Neural cell (in vitro differentiated cells): Measurements from ENCODE around the gene MARK3. TPM values are rescaled to one million over a fixed set of nuclear protein-coding genes. Genes with fewer than 3 reads are reported as not detected.

ENCODE experiments used
- H2AFZ ChIP-seq: fragments of 200-600, 300-800 bp; sonication (generic), shearing (Covaris generic); 2 replicates; pipeline ENCODE4 v1.6.0; 2014; ENCODE audit warnings: low read depth, mild to moderate bottlenecking, antibody characterized with exemption, low read length, moderate library complexity
- H3F3A ChIP-seq: fragments of 200-600 bp; shearing (Covaris generic); 2 replicates; pipeline ENCODE4 v1.6.1; 2016; ENCODE audit warnings: mild to moderate bottlenecking, moderate library complexity, mixed read lengths, antibody characterized with exemption, low read length; ENCODE audit not compliant: insufficient read depth, poor library complexity, severe bottlenecking
- H3K27ac ChIP-seq: fragments of 200-600, 300-800 bp; sonication (generic), shearing (Covaris generic); 2 replicates; pipeline ENCODE4 v1.5.1; 2014; ENCODE audit warnings: mild to moderate bottlenecking, low read length, moderate library complexity
- H3K27me3 ChIP-seq: fragments of 300-800, 200-600 bp; sonication (generic), shearing (Covaris generic); 2 replicates; pipeline ENCODE4 v1.6.0; 2014; ENCODE audit warnings: mild to moderate bottlenecking, low read depth, low read length, moderate library complexity; ENCODE audit not compliant: insufficient read depth
- H3K36me3 ChIP-seq: fragments of 300-800, 200-600 bp; sonication (generic), shearing (Covaris generic); 2 replicates; pipeline ENCODE4 v1.5.1; 2014; ENCODE audit warnings: mild to moderate bottlenecking, antibody characterized with exemption, low read length, moderate library complexity; ENCODE audit not compliant: insufficient read depth
- H3K4me2 ChIP-seq: fragments of 300-800, 200-600 bp; sonication (generic), shearing (Covaris generic); 2 replicates; pipeline ENCODE4 v1.6.0; 2014; ENCODE audit warnings: mild to moderate bottlenecking, low read length
- H3K4me3 ChIP-seq: fragments of 300-800, 200-600 bp; sonication (generic), shearing (Covaris generic); 2 replicates; pipeline ENCODE4 v1.5.1; 2014; ENCODE audit warnings: mild to moderate bottlenecking, low read length, moderate library complexity
- H3K79me2 ChIP-seq: fragments of 200-600 bp; shearing (Covaris generic); replicated peaks from 2 replicates; pipeline ENCODE4 v1.6.0; 2014; ENCODE audit warnings: mild to moderate bottlenecking, low read length, moderate library complexity; ENCODE audit not compliant: insufficient read depth
- H3K9ac ChIP-seq: fragments of 300-800, 200-600 bp; sonication (generic), shearing (Covaris generic); 2 replicates; pipeline ENCODE4 v1.6.1; 2016; ENCODE audit warnings: mild to moderate bottlenecking, low read length, mixed read lengths
- H3K9me2 ChIP-seq: fragments of 200-600 bp; shearing (Covaris generic); 2 replicates; pipeline ENCODE4 v1.6.1; 2016; ENCODE audit warnings: mild to moderate bottlenecking, low read length, mixed read lengths; ENCODE audit not compliant: insufficient read depth
- H3K9me3 ChIP-seq: fragments of 200-600, 300-800 bp; sonication (generic), shearing (Covaris generic); 2 replicates; pipeline ENCODE4 v1.6.1; 2016; ENCODE audit warnings: mild to moderate bottlenecking, mixed run types, low read length, moderate library complexity, mixed read lengths
- H4K20me1 ChIP-seq: fragments of 200-600 bp; shearing (Covaris generic); 2 replicates; pipeline ENCODE4 v1.6.1; 2016; ENCODE audit warnings: mild to moderate bottlenecking, mixed run types; ENCODE audit not compliant: insufficient read depth
- EP300 ChIP-seq: fragments of 450-650 bp; conservative IDR thresholded peaks from 2 replicates; pipeline ENCODE4 v1.6.1; 2014; ENCODE audit warnings: antibody characterized with exemption, mild to moderate bottlenecking, moderate library complexity; ENCODE audit not compliant: poor library complexity, severe bottlenecking
- EZH2 ChIP-seq: fragments of 200-600, 300-800 bp; shearing (Covaris generic), sonication (generic); IDR thresholded peaks from 2 replicates; pipeline ENCODE4 v1.6.1; 2014; ENCODE audit warnings: antibody characterized with exemption, low read length, borderline replicate concordance, mild to moderate bottlenecking; ENCODE audit not compliant: insufficient read depth, poor library complexity, severe bottlenecking
- MXI1 ChIP-seq: fragments of 450-650 bp; conservative IDR thresholded peaks from 2 replicates; pipeline ENCODE4 v1.6.1; 2014; ENCODE audit warnings: antibody characterized with exemption, mild to moderate bottlenecking; ENCODE audit not compliant: poor library complexity, severe bottlenecking
- POLR2AphosphoS5 ChIP-seq: IDR thresholded peaks from 2 replicates; pipeline ENCODE4 v1.6.1; 2012
- RAD21 ChIP-seq: fragments of 450-650 bp; conservative IDR thresholded peaks from 2 replicates; pipeline ENCODE4 v1.6.1; 2014; ENCODE audit warnings: antibody characterized with exemption, mild to moderate bottlenecking, moderate library complexity
- SMC3 ChIP-seq: fragments of 450-650 bp; conservative IDR thresholded peaks from 2 replicates; pipeline ENCODE4 v1.6.1; 2014; ENCODE audit warnings: antibody characterized with exemption, mild to moderate bottlenecking, moderate library complexity; ENCODE audit not compliant: poor library complexity
- TAF1 ChIP-seq: IDR thresholded peaks from 2 replicates; pipeline ENCODE4 v1.6.1; 2012; ENCODE audit warnings: low read depth
- polyA plus RNA-seq: library from polyadenylated mRNA; depleted of rRNA; stranded (reverse); fragments of >200 nt; gene quantifications from 2 replicates; pipeline ENCODE4 v1.2.3, GENCODE V29; 2014
- TF ChIP-seq, protein P1 (sequence below): fragments of 450-650 bp; IDR thresholded peaks from 2 replicates; pipeline ENCODE4 v1.5.1; 2014; ENCODE audit warnings: antibody characterized with exemption, mild to moderate bottlenecking, moderate library complexity; ENCODE audit not compliant: poor library complexity, severe bottlenecking
- TF ChIP-seq, protein P2 (sequence below): IDR thresholded peaks from 2 replicates; pipeline ENCODE4 v1.6.1; 2012; ENCODE audit warnings: borderline replicate concordance

The MARK3 gene
- polyA plus RNA-seq, 1 donor from 2014 or later = 158 TPM

DNA sequence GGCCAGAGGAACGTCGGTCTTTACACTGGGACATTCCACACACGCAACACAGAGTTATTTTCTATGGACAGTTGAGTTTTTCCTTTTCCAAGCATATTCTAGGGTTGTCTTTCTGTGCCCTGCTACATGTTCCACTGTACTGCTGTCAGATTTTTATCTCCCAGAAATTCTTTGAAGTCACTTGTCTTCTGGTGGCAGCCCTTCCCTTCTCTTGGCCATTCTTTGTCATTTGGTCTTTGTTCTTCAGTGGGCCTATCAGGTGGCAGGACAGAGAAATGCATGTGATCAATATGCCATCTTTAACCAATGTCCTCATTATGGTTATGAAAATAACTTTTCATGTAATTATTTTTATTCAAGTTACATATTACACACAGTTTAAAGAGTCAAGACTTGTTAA is 36.3 kb downstream of the MARK3 start:
- Histone ChIP-seq H2AFZ (no peak overlapping the region), H3K27me3 (no peaks in the 10 kb centered on the region), H3K9ac (no peak overlapping the region), H3K9me2 (no peaks in the 10 kb centered on the region), H3K79me2 (peaks cover 11% of the 10 kb centered on the region), H3K4me2 (no peak overlapping the region), H4K20me1 (no peaks in the 10 kb centered on the region), H3K27ac (no peak overlapping the region), H3F3A (no peaks in the 10 kb centered on the region), H3K36me3 (no peaks in the 10 kb centered on the region), H3K4me3 (no peak overlapping the region), H3K9me3 (no peaks in the 10 kb centered on the region)
- TF ChIP-seq, protein P1, sequence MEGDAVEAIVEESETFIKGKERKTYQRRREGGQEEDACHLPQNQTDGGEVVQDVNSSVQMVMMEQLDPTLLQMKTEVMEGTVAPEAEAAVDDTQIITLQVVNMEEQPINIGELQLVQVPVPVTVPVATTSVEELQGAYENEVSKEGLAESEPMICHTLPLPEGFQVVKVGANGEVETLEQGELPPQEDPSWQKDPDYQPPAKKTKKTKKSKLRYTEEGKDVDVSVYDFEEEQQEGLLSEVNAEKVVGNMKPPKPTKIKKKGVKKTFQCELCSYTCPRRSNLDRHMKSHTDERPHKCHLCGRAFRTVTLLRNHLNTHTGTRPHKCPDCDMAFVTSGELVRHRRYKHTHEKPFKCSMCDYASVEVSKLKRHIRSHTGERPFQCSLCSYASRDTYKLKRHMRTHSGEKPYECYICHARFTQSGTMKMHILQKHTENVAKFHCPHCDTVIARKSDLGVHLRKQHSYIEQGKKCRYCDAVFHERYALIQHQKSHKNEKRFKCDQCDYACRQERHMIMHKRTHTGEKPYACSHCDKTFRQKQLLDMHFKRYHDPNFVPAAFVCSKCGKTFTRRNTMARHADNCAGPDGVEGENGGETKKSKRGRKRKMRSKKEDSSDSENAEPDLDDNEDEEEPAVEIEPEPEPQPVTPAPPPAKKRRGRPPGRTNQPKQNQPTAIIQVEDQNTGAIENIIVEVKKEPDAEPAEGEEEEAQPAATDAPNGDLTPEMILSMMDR = no peak
- TF ChIP-seq EP300 (no peak), EZH2 (no peak), RAD21 (no peak), MXI1 (no peak), POLR2AphosphoS5 (no peak), SMC3 (no peak), TAF1 (no peak)
- TF ChIP-seq, protein P2, sequence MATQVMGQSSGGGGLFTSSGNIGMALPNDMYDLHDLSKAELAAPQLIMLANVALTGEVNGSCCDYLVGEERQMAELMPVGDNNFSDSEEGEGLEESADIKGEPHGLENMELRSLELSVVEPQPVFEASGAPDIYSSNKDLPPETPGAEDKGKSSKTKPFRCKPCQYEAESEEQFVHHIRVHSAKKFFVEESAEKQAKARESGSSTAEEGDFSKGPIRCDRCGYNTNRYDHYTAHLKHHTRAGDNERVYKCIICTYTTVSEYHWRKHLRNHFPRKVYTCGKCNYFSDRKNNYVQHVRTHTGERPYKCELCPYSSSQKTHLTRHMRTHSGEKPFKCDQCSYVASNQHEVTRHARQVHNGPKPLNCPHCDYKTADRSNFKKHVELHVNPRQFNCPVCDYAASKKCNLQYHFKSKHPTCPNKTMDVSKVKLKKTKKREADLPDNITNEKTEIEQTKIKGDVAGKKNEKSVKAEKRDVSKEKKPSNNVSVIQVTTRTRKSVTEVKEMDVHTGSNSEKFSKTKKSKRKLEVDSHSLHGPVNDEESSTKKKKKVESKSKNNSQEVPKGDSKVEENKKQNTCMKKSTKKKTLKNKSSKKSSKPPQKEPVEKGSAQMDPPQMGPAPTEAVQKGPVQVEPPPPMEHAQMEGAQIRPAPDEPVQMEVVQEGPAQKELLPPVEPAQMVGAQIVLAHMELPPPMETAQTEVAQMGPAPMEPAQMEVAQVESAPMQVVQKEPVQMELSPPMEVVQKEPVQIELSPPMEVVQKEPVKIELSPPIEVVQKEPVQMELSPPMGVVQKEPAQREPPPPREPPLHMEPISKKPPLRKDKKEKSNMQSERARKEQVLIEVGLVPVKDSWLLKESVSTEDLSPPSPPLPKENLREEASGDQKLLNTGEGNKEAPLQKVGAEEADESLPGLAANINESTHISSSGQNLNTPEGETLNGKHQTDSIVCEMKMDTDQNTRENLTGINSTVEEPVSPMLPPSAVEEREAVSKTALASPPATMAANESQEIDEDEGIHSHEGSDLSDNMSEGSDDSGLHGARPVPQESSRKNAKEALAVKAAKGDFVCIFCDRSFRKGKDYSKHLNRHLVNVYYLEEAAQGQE = no peak

DNA sequence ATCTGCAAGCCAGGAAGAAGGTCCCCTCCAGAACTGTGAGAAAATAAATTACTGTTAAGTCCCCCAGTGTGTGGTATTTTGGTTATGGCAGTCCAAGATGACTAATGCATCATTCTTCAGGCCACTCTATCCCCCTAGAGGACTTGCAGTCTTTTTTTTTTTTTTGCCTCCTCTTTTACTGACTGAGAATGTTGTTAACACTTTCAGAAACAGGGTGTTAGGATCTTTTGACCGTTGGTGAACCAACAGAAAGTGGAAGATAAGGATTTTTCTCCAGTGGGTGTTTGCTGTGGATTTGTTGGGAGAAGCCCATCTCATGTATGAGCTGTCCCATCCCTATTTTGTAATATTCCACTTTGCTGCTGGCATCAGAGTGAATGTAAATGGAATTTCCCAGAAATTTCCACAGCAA is 37.8 kb downstream of the MARK3 start:
- Histone ChIP-seq H3K4me2 (no peak overlapping the region), H3K79me2 (peaks cover 11% of the 10 kb centered on the region), H3K36me3 (no peaks in the 10 kb centered on the region), H2AFZ (no peak overlapping the region), H3K9ac (no peak overlapping the region), H3K4me3 (no peak overlapping the region), H3K27me3 (no peaks in the 10 kb centered on the region), H3K9me3 (no peaks in the 10 kb centered on the region), H3K27ac (no peak overlapping the region), H3K9me2 (no peaks in the 10 kb centered on the region), H3F3A (no peaks in the 10 kb centered on the region), H4K20me1 (no peaks in the 10 kb centered on the region)
- TF ChIP-seq, protein P1 = no peak
- TF ChIP-seq MXI1 = no peak
- TF ChIP-seq, protein P2 = no peak
- no peak for TF ChIP-seq RAD21
- no peak for TF ChIP-seq TAF1
